IPS-20b (cell line): Measurements from ENCODE around the gene GJA4.

Source experiments
- H3K27ac ChIP-seq: one replicate; pipeline ENCODE4 v1.5.1; 2013; ENCODE audit warnings: low read length
- H3K27me3 ChIP-seq: 2 replicates; pipeline ENCODE4 v1.6.1; 2013; ENCODE audit warnings: mild to moderate bottlenecking, low read length, inconsistent platforms; ENCODE audit not compliant: insufficient read depth
- H3K36me3 ChIP-seq: 2 replicates; pipeline ENCODE4 v1.6.1; 2013; ENCODE audit warnings: low read depth, mild to moderate bottlenecking, inconsistent platforms, low read length, moderate library complexity; ENCODE audit not compliant: insufficient read depth
- H3K4me1 ChIP-seq: 2 replicates; pipeline ENCODE4 v1.6.1; 2013; ENCODE audit warnings: mild to moderate bottlenecking, control low read depth, inconsistent platforms, low read length, moderate library complexity; ENCODE audit not compliant: insufficient read depth
- H3K4me3 ChIP-seq: 2 replicates; pipeline ENCODE4 v1.5.1; 2013; ENCODE audit warnings: mild to moderate bottlenecking, low read length, inconsistent platforms
- H3K9ac ChIP-seq: 2 replicates; pipeline ENCODE4 v1.6.1; 2013; ENCODE audit warnings: low read depth, mild to moderate bottlenecking, inconsistent platforms, low read length, moderate library complexity
- H3K9me3 ChIP-seq: 2 replicates; pipeline ENCODE4 v1.6.1; 2013; ENCODE audit warnings: mild to moderate bottlenecking, low read depth, low read length, inconsistent platforms; ENCODE audit not compliant: insufficient read depth

GJA4 gene

GRCh38 chr1:34781844-34782391, 10.9 kb upstream of the GJA4 start:
- no peaks in the 10 kb centered on the region for H3K36me3 ChIP-seq
- no peak overlapping the region for H3K9ac ChIP-seq
- H3K4me3 ChIP-seq = peak overlapping the region; percentile 76
- H3K4me1 ChIP-seq = peaks cover 4% of the 10 kb centered on the region; the same call in 1 of the 2 replicates
- H3K9me3 ChIP-seq = no peaks in the 10 kb centered on the region
- H3K27ac ChIP-seq = no peak overlapping the region
- peaks cover 47% of the 10 kb centered on the region for H3K27me3 ChIP-seq

DNA sequence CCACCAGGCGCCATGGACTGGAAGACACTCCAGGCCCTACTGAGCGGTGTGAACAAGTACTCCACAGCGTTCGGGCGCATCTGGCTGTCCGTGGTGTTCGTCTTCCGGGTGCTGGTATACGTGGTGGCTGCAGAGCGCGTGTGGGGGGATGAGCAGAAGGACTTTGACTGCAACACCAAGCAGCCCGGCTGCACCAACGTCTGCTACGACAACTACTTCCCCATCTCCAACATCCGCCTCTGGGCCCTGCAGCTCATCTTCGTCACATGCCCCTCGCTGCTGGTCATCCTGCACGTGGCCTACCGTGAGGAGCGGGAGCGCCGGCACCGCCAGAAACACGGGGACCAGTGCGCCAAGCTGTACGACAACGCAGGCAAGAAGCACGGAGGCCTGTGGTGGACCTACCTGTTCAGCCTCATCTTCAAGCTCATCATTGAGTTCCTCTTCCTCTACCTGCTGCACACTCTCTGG, 8.0 kb upstream of the GJA4 start:
- Histone ChIP-seq H3K9ac (no peak overlapping the region), H3K27ac (no peak overlapping the region), H3K36me3 (no peaks in the 10 kb centered on the region), H3K4me3 (no peak overlapping the region), H3K4me1 (peaks cover 4% of the 10 kb centered on the region; the same call in 1 of the 2 replicates), H3K9me3 (no peaks in the 10 kb centered on the region), H3K27me3 (peaks cover 39% of the 10 kb centered on the region)

DNA sequence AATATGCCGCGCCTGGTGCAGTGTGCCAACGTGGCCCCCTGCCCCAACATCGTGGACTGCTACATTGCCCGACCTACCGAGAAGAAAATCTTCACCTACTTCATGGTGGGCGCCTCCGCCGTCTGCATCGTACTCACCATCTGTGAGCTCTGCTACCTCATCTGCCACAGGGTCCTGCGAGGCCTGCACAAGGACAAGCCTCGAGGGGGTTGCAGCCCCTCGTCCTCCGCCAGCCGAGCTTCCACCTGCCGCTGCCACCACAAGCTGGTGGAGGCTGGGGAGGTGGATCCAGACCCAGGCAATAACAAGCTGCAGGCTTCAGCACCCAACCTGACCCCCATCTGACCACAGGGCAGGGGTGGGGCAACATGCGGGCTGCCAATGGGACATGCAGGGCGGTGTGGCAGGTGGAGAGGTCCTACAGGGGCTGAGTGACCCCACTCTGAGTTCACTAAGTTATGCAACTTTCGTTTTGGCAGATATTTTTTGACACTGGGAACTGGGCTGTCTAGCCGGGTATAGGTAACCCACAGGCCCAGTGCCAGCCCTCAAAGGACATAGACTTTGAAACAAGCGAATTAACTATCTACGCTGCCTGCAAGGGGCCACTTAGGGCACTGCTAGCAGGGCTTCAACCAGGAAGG, 7.4 kb upstream of the GJA4 start:
- no peak overlapping the region for H3K27ac ChIP-seq
- H3K36me3 ChIP-seq = no peaks in the 10 kb centered on the region
- H3K9ac ChIP-seq = no peak overlapping the region
- H3K4me3 ChIP-seq = no peak overlapping the region
- H3K9me3 ChIP-seq = no peaks in the 10 kb centered on the region
- H3K4me1 ChIP-seq = peaks cover 4% of the 10 kb centered on the region; the same call in 1 of the 2 replicates
- H3K27me3 ChIP-seq = peaks cover 33% of the 10 kb centered on the region

DNA sequence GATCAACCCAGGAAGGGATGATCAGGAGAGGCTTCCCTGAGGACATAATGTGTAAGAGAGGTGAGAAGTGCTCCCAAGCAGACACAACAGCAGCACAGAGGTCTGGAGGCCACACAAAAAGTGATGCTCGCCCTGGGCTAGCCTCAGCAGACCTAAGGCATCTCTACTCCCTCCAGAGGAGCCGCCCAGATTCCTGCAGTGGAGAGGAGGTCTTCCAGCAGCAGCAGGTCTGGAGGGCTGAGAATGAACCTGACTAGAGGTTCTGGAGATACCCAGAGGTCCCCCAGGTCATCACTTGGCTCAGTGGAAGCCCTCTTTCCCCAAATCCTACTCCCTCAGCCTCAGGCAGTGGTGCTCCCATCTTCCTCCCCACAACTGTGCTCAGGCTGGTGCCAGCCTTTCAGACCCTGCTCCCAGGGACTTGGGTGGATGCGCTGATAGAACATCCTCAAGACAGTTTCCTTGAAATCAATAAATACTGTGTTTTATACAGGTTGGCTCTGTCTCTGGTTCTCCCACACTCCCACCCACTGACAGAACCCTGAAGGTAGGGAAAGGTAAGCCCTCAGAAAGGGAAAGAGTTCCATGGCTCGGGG, 6.8 kb upstream of the GJA4 start:
- Histone ChIP-seq H3K27me3 (peaks cover 27% of the 10 kb centered on the region), H3K9me3 (no peaks in the 10 kb centered on the region), H3K36me3 (no peaks in the 10 kb centered on the region), H3K4me3 (no peak overlapping the region), H3K27ac (no peak overlapping the region), H3K9ac (no peak overlapping the region), H3K4me1 (no peaks in the 10 kb centered on the region)

- Histone ChIP-seq H3K27ac (no peak overlapping the region), H3K9me3 (no peaks in the 10 kb centered on the region), H3K4me3 (no peak overlapping the region), H3K4me1 (no peaks in the 10 kb centered on the region), H3K9ac (no peak overlapping the region), H3K36me3 (no peaks in the 10 kb centered on the region), H3K27me3 (peaks cover 23% of the 10 kb centered on the region)
These were observed 6.1 kb upstream of the GJA4 start for GRCh38 chr1:34786521-34787325.

DNA sequence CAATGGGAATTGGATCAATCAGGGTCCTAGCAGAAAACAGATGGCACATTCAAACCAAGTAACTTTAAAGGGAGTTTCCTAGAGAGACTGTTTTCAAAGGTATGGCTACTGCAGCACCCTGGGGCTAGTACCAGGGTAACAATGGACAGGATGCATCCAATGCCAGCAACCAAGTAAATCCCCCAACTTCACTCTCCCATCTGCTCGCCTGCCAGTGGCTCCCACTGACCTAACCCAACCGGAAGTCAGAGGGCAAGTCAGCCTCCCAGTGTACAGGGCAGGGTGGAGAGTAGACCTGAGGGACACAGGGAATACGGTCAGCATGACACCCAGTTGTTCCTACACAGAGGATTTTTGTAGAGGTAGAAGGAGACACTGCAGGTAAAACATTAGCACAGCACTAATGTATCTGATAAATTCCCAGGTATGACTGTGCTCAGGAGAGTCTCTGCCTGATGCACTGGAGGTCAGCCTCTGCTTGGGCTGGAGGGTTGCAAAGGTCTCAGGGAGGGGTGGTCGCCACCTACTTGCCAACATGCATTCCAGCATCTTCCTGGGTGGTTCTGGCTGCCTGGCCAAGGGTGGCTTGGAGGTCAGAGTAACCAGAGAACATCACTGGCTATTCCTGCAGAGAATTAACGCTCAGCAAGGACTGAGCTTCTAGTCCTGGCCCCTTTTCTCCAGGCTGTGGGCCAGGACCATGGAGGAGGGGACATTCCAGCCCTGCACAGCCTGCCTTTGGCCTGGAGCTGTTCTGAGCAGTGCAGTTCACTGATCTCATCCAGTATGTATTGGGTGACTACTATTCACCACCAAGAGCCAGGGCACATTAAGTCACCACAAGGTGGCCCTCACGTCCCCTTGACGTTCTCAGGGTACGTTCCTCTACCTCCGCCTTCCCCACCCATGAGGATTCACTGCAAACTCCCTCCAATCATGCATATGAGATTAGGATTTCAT, 5.1 kb upstream of the GJA4 start:
- Histone ChIP-seq H3K36me3 (no peaks in the 10 kb centered on the region), H3K9ac (no peak overlapping the region), H3K27ac (no peak overlapping the region), H3K4me3 (no peak overlapping the region), H3K27me3 (peaks cover 22% of the 10 kb centered on the region), H3K4me1 (no peaks in the 10 kb centered on the region), H3K9me3 (no peaks in the 10 kb centered on the region)

DNA sequence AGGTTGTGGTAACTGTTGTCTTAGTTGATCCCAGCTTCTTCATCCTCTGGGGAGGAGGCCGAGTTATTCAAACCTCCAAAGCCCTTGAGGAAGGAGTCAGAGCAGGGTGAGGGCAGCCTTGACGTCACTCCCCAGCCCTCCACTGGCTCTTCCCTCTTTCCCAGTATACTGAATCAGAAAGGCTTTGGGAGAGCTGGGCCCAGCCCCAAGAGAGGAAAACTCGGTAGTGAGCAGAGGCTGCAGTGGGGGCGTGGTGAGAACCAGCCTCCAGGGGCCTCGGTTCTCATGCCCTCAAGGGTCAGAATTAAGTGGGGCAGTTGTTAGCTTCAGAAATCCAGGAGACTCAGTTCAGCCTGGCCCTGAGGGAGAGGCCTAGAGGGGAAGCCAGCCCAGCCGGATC, 1.8 kb upstream of the GJA4 start:
- Histone ChIP-seq H3K27me3 (peaks cover 28% of the 10 kb centered on the region), H3K36me3 (no peaks in the 10 kb centered on the region), H3K9me3 (no peaks in the 10 kb centered on the region), H3K27ac (no peak overlapping the region), H3K4me1 (no peaks in the 10 kb centered on the region), H3K9ac (no peak overlapping the region), H3K4me3 (no peak overlapping the region)

DNA sequence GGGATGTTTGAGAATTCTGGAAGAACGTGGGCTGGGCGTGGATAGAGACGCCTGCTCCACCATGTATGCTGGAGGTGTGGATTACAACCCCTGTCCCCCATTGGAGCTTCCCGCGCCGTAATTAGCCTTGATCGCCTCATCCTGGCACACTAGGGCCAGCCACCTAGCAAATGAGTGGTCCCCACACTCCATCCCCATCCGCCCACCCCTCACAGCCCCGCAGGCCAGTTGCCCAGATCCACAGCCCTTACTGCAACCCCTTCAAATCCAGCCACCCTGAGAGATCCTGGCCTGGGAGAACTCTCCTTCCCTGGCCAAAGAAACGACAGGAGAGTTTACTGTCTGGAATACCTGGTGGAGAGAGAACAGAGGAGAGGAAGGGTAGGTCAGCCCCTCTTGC, 375 bp upstream of the GJA4 start:
- H3K9me3 ChIP-seq = no peaks in the 10 kb centered on the region
- H3K4me3 ChIP-seq = peak overlapping the region; percentile 62
- H3K36me3 ChIP-seq = no peaks in the 10 kb centered on the region
- H3K9ac ChIP-seq = no peak overlapping the region
- H3K4me1 ChIP-seq = peaks cover 2% of the 10 kb centered on the region; the same call in 1 of the 2 replicates
- no peak overlapping the region for H3K27ac ChIP-seq
- peaks cover 28% of the 10 kb centered on the region for H3K27me3 ChIP-seq

DNA sequence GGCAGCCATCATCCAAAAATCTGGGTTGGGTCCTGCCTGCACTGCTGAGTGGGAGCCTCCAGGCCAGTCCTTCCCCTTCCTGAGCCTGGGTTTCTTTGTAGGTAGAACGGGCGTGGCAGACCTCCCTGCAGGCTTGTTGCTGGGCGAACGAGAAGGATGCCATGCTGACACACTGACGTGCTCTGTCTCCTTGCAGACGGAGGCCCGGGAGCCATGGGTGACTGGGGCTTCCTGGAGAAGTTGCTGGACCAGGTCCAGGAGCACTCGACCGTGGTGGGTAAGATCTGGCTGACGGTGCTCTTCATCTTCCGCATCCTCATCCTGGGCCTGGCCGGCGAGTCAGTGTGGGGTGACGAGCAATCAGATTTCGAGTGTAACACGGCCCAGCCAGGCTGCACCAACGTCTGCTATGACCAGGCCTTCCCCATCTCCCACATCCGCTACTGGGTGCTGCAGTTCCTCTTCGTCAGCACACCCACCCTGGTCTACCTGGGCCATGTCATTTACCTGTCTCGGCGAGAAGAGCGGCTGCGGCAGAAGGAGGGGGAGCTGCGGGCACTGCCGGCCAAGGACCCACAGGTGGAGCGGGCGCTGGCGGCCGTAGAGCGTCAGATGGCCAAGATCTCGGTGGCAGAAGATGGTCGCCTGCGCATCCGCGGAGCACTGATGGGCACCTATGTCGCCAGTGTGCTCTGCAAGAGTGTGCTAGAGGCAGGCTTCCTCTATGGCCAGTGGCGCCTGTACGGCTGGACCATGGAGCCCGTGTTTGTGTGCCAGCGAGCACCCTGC, 1.4 kb downstream of the GJA4 start:
- peaks cover 2% of the 10 kb centered on the region; the same call in 1 of the 2 replicates for H3K4me1 ChIP-seq
- no peaks in the 10 kb centered on the region for H3K9me3 ChIP-seq
- peaks cover 28% of the 10 kb centered on the region for H3K27me3 ChIP-seq
- no peak overlapping the region for H3K9ac ChIP-seq
- H3K36me3 ChIP-seq = no peaks in the 10 kb centered on the region
- H3K27ac ChIP-seq = no peak overlapping the region
- H3K4me3 ChIP-seq = peak overlapping the region; percentile 62; the same call in 1 of the 2 replicates

DNA sequence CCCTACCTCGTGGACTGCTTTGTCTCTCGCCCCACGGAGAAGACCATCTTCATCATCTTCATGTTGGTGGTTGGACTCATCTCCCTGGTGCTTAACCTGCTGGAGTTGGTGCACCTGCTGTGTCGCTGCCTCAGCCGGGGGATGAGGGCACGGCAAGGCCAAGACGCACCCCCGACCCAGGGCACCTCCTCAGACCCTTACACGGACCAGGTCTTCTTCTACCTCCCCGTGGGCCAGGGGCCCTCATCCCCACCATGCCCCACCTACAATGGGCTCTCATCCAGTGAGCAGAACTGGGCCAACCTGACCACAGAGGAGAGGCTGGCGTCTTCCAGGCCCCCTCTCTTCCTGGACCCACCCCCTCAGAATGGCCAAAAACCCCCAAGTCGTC, 2.0 kb downstream of the GJA4 start:
- Histone ChIP-seq H3K36me3 (no peaks in the 10 kb centered on the region), H3K27ac (no peak overlapping the region), H3K9me3 (no peaks in the 10 kb centered on the region), H3K4me1 (peaks cover 2% of the 10 kb centered on the region; the same call in 1 of the 2 replicates), H3K9ac (no peak overlapping the region), H3K27me3 (peaks cover 28% of the 10 kb centered on the region), H3K4me3 (no peak overlapping the region)
